AG09319 (cell line): ENCODE measurements around the gene CHCHD6.

Experiments used
- DNase-seq: peaks from one replicate; pipeline ENCODE4 v3.0.0-alpha.2; 2010; ENCODE audit warnings: low read depth; ENCODE audit errors: extremely low read depth
- CTCF ChIP-seq: IDR thresholded peaks from 2 replicates; pipeline ENCODE4 v1.5.1; 2011; ENCODE audit warnings: low read depth, mild to moderate bottlenecking, inconsistent platforms, low read length, moderate library complexity

The CHCHD6 gene

GRCh38 chr3:126987596-126987995, 283.6 kb downstream of the CHCHD6 start:
- TF ChIP-seq CTCF, result no peak
- no peak for DNase-seq

GRCh38 chr3:126988451-126989021, 284.5 kb downstream of the CHCHD6 start:
- no peak for TF ChIP-seq CTCF
- no peak for DNase-seq

- no peak for TF ChIP-seq CTCF
- no peak for DNase-seq
These were observed 285.4 kb downstream of the CHCHD6 start for GRCh38 chr3:126989316-126990023.

GRCh38 chr3:126990024-126990700, 286.1 kb downstream of the CHCHD6 start:
- no peak for DNase-seq
- TF ChIP-seq CTCF, result no peak

- no peak for DNase-seq
- TF ChIP-seq CTCF, result no peak
These were observed 286.9 kb downstream of the CHCHD6 start for GRCh38 chr3:126990890-126991289.

- no peak for TF ChIP-seq CTCF
- no peak for DNase-seq
These were observed 287.5 kb downstream of the CHCHD6 start for GRCh38 chr3:126991366-126992200.
